Activated CD8-positive, alpha-beta memory T cell treated with anti-CD3 and anti-CD28 coated beads for 4 hours (primary cell): ENCODE results near the gene LRPAP1.
"Not testable (repeated sequence)": the region's sequence is repeated elsewhere in the genome, so short reads cannot be mapped to it uniquely, and the experiment has no call there.

Source experiments
- DNase-seq, 2 donors: peaks; one replicate each; pipeline ENCODE4 v3.0.0-alpha.2; 2020; ENCODE audit warnings: low read depth in 2 of 2

Gene LRPAP1

DNA sequence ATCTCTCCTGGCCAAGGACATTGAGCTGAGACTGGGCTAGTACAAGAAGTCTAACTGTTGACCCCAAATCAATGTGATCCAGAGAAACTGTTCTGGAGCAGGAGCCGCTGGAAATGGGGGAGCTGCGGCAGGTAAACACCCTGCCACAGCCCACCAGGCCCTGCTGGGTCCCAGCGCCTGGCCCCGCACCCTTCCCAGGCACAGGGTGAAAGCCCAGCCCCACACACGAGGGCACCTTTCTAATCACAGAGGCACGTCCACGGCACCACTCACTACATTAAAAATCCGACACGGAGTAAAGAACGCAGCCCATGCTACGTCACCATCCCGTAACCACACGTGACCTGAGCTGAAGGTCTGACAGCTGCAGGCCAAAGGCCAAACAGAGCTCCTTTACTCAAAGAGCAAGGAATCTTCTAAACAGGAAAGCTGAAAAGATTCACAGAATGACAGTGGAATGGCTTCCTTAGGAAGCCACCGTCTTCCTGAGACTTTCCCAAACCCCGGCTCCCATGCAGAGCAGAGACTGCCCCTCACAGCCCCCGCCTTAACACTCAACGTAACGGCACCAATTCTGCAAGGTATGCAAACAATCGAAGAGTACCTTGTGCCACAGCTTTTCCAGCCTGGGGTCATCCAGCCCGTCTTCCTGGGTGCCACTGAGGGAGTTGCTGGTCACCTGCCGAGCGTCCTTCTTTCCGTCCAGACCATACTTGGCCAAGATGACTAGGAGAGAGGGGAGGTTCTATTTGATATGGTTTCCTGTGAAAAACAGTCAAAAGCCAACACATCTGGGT is 12.6 kb downstream of the LRPAP1 start:
- DNase-seq: no peak

DNA sequence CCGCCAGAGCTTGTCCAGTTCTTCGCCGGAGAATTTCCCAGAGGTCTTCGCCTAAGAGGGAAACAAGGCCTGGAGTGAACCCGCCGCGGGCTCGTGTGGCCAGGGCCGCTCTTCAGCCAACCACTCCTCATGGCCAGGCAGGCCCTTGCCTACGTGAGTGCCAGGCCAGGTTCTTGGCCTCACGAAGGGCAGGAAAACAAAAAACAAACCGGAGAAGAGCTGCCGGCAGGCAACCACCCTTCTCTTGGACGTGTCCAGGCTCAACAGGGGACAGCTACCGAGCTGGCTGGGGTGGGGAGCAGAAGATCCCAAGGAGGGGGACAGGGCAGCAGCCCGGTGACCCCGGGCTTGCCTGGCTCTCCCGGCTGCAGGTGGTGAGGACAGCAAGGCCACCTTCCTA is 13.3 kb downstream of the LRPAP1 start:
- no peak for DNase-seq

DNA sequence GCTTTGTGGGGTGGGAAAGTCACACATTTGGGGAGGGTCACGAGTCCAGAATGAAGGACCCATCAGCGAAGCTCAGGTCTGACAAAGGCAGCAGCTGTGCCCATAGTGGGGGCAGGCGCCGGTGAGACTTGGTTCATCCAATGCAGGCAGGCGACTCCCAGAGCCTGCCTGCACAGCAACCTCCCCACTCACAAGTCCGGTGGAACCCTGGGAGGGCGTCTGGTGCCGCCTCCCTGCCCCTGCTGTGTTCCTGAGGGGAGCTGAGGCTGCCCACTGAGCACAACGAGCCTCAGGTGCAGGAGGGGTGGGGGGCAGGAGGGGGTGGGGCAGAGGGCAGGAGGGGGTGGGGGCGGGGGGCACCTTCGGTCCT is 13.7 kb downstream of the LRPAP1 start:
- DNase-seq: no peak

DNA sequence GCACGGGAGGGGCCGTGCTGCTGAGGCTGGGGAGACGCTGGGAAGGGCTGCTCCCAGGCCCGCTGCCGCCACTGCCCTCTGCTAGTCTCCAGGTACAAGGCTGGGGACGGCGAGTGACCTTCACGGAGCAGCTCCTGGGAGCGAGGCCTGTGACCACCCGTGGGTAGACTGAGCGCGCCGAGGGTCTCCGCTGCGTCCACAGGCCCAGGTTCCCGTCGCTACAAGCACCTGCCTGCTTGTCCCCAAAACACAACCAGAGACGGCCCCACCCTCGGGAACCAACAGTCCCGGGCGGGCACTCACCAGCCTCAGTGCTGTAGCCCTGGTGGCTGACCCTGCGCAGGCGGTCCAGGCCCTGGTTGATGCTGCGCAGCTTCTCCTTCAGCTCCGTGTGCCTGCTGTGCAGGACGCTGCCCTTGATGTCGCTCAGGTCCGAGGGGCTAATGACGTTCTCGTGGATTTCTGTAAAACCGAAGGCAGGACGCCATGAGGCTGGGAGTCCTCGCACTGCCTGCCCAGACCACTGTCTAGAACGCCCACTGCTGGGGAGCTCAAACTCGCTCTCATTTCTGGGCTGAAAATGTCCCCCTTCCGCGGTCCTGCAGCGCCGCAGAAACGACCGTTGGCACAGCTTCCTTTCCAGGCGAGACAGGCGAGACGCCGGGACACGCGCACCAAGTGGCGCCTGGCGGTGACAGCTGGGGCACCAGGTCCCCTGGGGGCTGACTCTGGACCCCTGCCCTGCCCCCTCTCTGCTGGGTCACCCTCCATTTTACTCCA is 14.3 kb downstream of the LRPAP1 start:
- no peak for DNase-seq

DNA sequence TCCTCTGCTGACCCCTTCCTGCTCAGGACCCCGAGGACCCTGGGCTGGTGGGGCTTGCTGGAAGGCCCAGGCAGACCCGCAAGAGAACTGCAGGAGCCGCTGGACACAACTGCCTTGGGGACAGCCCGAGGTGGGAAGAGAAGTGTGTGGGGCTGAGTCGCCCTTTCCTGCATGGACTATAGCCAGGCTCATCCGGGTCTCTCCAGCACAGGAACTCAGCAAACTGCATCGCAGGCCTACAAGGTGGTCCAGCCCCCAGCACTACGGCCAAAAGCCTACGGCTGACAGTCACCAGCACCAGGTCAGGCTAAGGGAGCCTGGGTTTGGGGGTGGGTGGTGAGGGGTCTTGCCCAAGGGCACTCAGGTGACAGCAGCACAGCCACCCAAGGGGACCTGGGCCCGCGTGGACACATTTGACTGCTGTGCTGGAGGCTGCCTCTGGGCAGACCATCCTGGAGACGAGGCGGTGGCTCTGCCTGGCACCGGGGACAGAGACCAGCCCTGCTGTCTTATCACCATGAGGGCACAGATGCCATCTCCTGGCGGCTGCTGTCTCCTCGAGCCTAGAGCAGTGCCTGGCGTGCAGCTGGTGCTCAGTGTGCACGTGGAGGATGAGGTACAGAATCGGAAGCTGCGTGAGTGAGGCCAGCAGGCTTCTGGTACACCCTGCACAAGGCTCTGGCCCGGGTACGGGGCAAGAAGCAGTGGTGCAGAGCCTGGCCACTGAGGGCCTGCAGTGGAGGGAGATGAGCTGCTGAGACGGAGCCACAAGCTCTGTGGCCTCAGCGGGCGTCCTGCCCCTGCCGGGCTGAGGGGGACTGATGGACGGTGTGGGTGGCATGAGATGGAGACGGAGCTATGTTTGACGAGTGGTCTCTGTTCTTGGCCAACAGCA is 15.1 kb downstream of the LRPAP1 start:
- DNase-seq: no peak

DNA sequence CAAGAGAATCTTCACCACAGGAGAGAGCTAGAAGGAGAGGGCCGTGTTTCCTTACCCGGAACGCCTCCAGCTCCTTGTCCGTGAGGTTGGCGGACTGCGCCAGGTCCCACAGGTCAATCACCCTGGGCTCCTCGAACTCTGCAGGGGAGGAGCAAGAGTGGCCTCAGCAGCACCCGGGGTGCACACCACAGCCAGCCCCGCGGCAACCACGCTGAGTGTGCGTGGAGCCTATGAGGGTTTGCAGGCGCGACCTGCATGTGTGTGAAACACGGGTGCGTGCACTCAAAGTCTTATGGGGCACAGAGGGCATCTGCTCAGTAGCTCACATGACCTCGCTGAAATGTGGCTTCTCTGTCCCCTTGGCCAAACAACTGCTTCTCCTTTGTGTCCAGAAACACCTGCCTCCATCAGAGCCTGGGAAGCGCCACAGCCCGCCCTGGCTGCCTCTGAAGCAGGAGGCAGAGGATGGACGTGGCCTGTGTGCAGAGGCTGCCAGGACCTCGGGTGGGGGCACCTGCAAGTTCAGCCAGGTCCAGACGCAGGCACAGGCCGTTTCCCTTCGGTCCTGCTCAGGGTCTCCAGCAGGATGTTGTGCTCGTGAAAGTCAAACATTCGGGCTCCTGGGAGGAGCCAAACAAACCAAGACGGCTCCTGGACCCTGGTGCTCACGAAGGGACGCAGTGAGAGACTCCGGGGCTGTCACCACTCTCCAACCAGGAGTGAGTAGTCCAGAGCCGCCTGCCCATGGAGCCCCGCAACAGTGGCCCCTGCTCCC is 16.0 kb downstream of the LRPAP1 start:
- no peak for DNase-seq

DNA sequence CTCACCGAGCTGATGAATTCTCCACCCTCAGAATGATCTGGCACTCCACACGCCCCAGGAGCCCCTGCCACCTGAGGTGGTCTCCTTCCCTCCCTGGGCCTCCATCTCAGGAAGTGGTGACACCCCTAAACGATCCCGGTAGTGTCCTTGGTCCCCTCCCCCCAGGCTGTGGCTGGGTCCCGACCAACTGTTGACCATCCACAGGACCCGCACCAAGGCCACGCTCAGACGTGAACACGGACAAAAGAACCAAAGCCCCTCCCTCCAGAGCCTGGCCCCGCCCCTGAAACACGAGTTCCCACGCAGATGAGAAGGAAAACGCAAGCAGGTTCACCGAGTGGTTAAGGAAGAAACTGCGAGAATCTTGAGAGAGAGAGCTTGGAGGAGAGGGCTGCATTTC is 16.6 kb downstream of the LRPAP1 start:
- DNase-seq: no peak

DNA sequence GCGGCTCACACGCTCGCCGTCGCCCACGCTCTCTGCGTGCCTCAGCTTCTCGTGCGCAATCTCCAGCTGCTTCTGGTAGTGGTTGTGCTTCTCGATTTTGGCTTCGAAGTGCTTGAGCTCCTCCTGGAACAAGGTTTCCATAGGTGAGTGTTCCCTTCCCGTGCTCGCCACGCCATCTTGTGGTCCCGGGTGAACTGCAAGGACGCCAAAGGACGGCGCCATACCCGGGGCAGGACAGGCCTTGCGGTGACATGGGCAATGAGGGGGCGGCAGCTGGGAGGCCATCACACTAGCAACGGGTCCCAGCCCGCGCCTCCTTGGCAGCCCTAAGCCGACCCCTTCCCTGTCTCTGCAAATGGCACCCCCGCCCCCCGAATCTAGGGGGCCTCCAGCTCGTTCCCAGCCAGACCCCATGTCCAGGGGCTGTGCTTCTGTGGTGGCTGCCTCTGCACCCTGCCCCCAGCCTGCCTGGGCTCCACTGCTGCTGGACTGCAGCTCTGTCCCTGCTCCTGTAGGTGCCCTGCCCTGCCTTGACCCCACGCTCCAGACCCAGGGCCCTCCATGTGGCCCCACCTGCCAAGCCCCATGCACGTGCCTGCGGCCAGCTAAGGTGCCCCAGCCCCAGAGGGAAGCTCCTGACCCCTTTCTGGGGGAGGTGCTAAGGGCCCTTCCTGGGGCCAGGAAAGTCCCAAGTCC is 17.3 kb downstream of the LRPAP1 start:
- no peak for DNase-seq

DNA sequence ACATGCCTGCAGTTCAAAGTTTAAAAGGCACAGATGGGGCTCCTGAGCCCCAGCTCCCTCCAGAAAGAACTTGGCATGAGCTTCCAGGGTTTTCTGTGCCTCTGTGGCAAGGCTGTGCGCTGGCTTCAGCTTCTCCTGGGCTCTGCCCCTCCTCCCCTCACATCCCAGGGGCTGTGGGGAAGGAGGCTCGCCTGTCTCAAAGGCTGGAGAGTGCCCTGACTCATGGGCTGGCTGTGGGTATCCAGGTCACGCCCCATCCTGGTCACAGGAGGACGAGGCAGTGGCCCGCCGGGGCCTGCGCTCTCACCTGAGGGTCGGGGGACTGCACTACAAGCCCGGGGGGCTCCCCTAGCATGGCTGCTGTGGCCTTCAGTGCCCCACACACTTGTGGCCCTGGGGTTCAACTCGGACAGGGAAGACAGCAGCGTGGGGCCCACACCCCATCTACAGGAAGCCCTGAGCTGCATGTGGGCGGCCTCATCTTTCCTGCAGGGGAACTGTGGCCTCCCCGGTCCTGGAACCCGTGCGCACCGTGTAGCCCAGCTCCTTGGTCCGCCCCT is 17.9 kb downstream of the LRPAP1 start:
- no peak for DNase-seq

DNA sequence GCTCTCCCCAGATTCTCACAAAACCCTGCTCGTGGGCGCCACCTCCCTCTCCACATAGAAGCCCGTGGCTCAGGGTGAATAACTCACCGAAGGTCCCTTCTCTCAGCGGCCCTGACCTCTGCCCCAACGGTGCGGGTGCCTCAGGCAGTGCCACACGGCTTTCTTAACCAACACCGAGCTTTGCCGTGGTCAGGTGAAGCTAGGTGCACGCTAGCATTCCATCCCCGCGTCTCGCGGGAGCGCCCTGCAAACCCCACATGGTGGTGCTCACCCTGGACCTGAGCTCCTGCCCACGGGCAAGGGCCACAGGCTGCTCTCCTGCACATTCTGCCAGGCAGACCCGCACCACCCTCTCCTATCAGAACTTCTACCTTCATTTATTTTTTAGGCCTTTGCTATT is 18.4 kb downstream of the LRPAP1 start:
- no peak for DNase-seq

DNA sequence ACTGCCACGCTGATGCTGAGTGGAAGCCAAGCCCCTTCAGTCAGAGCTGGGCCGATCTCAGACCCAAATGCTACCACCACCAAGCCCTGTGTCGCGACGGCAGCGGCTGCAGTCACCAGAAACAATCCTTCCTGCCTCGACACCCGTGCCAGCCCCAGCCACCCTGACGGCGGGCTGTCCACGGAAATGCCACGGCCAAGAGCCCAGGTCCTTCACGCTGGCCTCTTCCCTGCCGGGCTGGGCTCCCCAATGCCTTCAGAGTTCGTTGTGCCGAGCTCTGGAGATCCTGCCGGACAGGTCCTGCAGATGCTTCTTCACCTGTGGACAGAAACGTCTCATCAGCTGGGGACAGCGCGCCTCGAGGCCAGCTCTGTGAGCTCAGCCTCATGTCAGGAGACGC is 19.5 kb downstream of the LRPAP1 start:
- no peak for DNase-seq

DNA sequence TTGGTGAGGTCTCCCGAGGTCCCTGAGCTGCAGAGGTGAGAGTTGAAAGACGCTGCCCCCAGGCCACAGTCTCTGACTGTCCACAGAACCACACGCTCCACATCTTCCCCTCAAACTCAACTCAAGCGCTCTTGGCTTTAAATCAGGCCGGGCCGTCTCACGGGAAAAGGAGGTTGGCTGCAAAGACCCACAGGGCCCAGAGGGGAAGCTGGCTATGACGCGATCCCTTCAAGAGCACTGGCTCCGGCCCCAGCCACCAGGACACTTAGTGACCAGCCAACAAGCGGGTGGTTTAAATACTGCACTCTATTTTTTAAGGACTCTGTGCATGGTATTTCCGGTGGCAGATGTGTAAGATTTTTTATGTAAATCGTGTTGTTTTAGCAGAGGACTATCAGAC is 19.9 kb downstream of the LRPAP1 start:
- no peak for DNase-seq

DNA sequence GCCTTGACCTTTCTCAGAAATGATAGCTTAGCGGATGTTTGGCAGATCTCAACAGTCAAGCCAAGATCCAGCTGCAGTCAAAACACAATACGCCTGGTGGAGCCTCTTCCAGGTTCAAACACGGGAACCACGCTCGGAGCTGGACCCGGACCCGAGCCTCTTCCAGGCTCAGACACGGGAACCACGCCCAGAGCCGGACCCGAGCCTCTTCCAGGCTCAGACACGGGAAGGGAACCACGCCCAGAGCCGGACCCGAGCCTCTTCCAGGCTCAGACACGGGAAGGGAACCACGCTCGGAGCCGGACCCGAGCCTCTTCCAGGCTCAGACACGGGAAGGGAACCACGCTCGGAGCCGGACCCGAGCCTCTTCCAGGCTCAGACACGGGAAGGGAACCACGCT is 20.6 kb downstream of the LRPAP1 start:
- not testable (repeated sequence) for DNase-seq

DNA sequence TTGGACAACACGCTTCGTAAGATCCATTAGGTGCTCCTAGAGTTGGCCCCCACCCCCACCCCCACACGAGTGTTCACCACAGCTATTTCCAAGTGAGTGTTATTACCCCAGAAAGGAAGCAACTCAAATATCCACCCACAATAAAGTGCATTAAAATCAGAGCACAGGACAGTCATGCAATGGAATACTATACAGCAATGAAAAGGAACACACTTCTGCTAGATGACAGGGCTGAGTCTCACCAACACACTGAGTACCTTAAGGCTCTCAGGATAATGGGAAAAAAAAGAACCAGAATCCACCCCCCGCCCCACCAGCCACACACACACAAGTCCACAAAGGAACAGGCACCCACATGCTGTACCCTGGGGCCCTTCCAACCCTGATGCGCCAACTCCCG is 21.0 kb downstream of the LRPAP1 start:
- no peak for DNase-seq

DNA sequence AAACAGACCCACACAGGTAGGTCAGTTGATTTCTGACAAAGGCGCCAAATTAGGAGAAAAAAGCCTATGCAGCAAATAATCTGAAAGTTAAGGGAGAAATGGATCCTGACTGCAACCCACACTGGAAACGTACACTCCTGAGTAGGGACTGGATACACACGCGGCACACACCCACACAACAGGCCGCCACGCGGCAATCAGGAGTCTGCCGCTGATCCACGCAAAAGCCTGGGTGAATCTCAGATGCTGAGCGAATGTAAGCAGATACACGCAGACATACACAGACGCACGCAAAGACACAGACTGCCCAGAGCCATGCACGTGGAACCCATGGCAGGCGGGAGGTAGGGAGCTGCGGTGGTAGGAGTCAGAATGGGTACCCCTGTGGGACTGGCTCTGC is 21.7 kb downstream of the LRPAP1 start:
- DNase-seq: no peak

DNA sequence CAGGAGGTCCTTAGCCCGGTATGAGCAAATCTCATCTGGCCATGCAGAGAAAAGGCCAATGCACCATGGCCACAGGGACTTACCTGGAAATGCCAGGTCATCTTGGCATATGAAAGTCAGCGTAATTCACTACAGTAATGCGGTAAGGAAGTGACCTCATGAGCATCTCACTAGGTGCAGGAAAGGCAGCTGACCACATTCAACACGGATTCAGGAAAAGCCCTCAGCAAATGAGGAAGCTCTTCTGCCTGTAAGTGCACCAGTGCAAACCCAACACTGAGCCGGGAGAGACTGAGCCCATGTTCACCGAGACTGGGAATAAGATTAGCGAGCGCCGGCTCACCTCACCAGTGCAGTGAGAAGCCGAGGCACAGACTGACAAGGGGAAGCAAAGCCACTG is 23.7 kb downstream of the LRPAP1 start:
- no peak for DNase-seq

DNA sequence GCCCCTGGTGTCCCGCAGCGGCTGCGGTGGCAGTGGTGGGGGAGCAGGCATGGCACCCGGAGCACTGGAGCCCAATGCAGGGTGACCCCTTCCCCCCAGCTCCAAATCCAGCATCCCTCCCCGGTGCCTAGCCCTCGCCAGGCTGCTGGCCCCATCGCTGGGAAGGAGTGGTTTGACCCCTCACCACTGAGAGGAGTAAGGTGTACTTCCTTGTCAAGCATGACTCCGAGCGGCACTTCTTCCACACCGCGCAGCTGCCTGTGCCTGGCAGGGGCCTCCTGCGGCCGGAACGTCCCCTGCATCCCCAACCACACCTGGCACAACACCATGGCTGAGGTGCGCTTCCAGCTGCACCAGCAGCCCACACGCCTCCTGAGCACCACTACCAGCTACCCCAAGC is 27.0 kb downstream of the LRPAP1 start:
- no peak for DNase-seq

DNA sequence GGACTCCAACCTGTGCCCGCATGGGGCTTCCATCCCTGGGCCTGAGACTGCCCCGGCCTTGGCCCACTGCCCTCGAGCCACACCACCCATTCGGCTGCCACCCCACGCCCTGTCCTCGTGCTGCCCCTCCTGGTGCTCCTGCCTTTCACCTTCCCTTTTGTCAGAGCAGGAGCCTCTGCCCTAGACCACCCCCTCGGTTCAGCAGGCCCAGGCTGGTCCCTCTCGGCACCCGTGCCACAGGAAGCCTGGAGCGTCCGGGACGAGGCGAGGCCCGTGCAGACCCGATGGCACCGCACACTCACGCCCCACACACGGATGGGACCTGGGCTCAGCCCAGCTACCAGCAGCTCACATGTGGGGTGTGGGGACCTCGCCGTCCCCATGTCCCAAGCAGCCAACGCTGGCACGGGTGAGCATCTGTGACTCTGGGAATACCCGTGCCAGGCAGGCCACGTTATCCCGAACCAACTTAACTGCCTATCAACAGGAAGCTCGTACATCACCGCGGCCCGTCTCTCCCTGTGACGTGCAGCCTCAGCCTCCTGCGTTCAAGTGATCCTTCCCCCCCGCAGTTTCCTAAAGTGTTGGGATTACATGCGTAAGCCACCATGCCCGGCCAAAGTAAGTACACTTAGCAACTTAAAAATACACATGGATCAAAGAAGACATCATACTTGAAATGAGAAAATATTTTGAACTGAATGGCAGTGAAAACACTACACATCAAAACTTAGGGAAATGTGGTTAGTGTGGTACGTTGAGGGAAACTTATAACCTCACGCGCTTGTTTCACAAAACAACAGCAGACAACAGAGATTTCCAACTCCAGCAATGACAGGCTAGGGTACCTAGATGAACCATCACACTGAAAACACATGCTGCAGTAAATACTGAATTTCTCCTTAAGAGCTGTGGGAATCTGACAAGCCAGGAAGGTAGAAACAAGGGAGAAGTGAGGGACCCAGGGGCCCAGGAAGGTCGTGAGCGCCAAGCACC is 29.0 kb downstream of the LRPAP1 start:
- no peak for DNase-seq

DNA sequence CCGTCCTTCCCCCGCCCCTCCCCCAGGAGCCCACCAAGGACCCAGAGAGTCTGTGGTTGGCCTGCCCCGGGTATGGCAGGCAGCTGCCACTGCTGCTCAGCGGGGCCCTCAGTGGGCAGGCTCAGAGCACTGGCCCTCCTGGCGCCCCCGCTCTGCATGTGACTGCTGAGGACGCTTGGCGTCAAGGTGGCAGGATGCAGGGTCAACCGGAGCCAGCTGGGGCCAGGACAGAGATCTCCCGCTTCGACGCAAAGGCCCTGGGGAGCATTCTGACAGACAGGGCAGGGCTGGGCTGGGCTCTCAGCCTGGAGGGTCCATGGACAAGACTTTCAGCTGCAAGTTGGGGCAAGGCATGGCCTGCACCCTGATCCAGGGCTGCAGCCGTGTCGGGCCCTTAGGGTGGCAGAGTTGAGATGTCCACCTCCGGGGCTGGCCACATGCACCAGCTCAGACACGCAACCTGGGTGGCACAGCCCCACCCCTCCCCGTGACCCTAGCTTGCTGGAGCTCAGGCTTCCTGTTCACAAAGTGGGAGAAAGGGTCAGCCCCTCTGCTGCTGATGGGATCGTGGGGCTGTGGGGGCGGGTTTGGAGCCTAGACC is 30.3 kb downstream of the LRPAP1 start:
- DNase-seq: no peak
